ENCODE measurements around the gene PCOLCE2.

PCOLCE2 gene

DNA sequence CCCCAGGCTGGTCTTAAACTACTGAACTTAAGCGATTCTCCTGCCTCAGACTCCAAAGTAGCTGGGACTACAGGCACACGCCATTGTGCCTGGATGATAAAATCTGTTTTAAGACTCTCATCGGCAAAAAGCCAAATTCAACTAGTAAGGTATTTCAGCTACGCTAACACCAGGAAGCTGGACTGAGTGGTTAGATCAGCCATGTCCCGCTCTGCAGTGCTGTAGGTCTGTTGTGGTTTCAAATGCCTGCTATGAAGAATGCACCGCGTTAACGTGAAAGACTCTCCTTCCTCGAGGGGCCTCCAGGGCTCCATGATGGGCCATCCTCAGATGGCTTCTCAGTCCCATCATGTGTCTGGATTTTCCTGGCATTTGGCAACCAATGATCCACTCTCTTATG lies 70.2 kb downstream of the PCOLCE2 start:
- H3K4me3 ChIP-seq (ENCODE audit: low read depth, low read length) = no peak overlapping the region

DNA sequence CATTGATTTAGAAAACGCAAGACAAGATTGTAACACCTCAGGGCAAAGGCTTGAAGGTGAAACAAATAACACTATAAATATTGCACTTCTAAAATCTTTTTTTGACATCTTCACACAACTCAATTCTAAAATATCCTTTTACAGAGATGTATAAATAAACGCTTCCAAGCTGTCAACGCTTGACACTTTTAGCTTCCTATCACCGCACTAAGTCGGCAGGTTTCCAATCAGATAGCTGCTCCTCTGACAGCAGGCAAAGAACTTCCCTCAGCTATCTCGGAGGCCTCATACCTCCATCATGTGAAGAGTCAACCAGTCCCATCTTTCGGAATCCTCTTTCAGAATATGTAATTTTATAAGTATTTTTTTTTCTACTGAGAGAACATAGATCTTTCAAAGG lies 71.0 kb downstream of the PCOLCE2 start:
- H3K4me3 ChIP-seq (ENCODE audit: low read depth, low read length) = no peak overlapping the region

DNA sequence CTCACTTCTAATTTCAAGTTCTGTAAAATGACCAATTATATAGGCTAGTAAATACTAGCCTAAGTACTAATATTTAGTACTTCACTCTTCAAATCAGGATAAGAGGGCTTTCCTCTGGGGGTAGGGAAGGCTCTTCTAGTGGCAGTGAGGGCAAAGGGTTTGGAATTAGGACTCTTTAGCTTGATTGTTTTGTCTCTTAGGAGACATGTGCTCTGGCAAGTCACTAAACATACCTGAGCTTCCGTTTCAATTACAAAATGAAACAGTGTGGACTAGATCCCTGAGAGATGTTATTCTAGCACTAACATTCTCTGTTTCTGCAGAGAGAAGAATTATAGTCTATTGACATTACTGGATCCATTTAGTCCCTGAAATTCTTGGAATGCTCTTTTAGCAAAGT lies 71.5 kb downstream of the PCOLCE2 start:
- no peak overlapping the region for H3K4me3 ChIP-seq (ENCODE audit: low read depth, low read length)

DNA sequence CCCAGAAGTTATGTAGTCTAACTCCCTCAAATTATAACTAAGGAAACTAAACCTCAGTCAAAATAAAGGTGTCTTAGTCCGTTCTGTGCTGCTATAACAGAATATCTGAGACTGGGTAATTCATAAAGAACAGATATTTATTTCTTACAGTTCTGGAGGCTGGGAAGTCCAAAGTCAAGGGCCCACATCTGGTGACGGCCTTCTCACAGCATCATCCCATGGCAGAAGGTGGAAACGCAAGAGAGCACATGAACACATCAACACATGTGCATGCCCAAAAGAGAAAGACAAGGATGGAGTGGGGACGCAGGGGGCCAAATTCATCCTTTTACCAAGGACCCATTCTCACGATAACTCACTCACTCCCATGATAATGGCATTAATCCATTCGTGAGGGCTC lies 73.1 kb downstream of the PCOLCE2 start:
- no peak overlapping the region for H3K4me3 ChIP-seq (ENCODE audit: low read depth, low read length)

DNA sequence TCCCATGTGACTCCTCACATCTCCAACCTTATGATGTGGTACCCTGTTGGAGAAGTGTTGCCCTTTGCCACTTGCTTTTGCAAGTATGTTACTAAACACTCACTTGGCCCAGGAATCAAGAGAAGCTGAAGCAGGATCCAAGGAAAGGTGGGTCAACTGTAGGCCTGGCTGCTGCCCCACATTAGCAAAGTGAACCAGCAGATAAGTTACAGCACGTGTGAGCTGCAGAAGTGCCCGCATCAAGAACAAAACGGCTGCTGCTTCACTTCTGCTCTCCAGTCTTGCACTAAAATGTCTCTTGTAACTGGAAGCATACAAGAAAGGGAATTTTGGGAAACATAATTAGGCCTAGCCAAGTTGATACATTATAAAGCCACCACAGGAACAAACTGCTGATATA lies 79.6 kb downstream of the PCOLCE2 start:
- H3K4me3 ChIP-seq (ENCODE audit: low read depth, low read length) = no peak overlapping the region

DNA sequence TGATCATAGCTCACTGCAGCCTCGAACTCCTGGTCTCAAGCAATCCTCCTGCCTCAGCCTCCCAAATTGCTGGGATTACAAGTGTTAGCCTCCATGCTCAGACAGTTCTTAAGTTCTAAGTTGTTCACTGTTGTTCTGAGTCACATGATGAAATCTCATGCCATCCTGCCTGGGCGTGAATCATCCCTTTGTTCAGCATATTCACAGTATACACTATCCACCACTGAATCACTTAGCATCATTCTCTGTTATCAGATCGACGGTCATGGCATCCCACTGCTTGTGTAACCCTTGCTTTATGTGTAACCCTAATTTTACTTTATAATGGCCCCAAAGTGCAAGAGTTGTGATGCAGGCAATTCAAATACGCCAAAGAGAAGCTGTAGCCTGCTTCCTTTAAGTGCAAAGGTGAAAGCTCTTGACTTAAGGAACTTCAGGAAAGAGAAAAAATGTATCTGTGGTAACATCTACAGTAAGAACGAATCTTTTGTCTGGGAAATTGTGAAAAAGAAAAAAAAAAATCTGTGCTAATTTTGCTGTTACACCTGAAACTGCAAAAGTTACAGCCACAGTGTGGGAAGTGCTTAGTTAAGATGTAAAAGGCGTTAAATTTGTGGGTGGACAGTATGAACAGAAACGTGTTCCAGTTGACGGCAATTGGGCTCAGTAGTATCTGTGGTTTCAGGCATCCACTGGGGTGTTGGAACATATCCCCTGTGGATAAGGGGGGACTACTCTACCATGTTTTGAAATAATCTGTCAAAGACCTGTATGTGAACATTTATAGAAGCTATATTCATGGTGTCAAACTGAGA lies 80.6 kb downstream of the PCOLCE2 start:
- no peak overlapping the region for H3K4me3 ChIP-seq (ENCODE audit: low read depth, low read length)

DNA sequence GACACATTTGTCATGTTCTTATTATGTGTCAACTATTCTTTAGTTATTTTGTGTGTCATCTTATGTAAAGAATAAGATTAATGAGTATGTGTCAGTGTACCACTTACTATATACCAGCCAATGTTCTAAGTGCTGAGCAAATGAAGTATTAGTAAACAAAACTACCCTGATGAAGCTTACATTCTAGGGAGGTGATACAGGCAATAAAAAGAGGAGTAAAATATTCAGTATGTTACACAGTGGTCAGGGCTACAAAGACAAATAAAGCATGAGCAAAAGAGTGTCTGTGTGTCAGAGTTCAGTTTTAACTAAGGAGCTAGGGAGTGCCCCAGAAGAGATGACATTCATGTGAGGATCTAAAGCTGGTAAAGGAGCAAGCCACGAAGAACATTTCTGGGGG lies 86.0 kb downstream of the PCOLCE2 start:
- H3K4me3 ChIP-seq (ENCODE audit: low read depth, low read length) = no peak overlapping the region

DNA sequence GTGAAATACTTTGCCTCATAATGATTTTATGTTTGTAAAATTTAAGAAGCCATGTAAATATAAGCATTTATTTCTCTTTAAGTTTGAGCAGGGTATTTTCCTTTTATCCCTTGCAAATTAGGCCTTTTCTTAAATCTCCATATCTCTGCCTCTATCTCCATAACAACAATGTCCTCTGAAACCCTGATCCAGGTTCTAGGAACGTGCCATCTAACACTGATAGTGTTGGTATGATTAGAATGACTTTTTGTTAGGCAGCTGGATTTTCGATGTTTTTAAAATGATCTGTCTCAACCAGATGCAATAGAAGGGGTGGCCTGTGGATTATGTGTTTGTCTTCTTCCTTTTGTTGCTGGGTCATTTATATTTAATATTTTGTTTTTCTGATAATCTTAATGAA lies 87.1 kb downstream of the PCOLCE2 start:
- H3K4me3 ChIP-seq (ENCODE audit: low read depth, low read length) = no peak overlapping the region

DNA sequence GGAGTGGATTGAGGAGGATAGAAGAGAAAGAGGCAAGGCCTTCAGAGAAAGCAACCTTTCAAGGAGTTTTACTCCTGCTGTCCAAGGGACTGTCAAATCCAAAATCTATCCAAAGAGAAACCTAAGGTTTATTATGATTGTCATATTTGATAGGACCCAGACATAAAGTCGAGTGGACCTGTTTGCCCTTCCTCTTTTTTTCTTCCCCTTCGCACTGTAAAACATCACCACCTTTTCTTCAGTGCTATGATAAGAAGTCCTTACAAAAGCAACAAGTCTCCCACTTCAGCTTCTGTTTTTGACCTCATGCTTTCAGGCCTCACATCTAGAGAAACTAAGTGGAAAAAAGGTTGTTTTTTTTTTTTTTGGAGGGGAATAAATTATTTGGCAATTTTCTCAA lies 92.1 kb downstream of the PCOLCE2 start:
- H3K4me3 ChIP-seq (ENCODE audit: low read depth, low read length) = no peak overlapping the region

DNA sequence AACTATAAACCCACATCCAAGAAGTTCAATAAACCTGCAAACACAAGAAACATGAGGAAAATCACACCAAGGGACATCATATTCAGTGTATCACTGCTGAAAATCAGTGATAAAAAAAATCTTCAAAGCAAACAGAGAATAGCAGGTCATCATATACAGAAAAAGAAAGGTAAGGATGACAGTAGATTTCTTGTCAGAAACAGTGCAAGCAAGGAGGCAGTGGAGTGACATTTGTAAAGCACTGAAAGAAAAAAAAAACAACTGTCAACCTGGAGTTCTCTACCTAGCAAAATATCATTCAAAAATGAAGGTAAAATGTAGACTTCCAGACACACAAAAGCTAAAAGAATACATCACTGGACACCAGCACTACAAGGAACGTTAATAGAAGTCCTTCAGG lies 93.6 kb downstream of the PCOLCE2 start:
- H3K4me3 ChIP-seq (ENCODE audit: low read depth, low read length) = no peak overlapping the region

DNA sequence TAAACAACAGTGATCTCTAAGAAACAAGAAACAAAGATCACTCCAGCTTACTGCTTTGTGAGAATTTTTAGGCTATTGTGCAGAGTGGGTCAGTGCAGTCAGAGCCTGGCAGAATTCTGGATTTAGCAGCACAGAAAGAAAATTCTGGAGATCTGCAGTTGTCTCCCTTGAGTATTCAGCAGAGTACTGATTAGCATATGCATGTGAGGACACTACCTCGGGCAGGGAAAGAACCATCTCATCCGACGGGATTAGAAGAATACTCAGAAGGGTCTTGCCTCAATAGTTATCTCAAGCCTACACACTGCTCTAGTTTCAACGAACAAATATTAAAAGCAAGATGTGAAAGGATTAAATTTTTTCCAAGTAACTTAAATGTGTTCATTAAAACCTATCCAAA lies 94.4 kb downstream of the PCOLCE2 start:
- H3K4me3 ChIP-seq (ENCODE audit: low read depth, low read length) = no peak overlapping the region

DNA sequence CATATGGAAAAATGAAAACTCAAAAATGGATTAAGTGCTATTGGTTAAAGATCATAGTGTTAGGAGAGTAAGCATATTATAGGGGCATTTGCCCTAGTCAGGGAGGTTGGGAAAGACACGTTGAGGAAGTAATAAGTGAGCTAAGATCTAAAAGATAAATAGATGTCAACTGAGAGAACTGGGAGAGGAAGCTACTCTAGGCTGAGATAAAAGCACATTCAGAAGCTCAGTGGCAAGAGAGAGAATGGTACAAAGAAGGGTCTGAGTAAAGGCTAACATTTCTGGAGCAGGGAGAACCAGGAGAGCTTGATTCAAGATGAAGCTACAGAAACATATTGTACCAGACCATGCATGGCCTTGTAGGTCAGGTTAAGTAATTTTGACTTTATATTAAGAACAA lies 101.2 kb downstream of the PCOLCE2 start:
- H3K4me3 ChIP-seq (ENCODE audit: low read depth, low read length) = no peak overlapping the region

DNA sequence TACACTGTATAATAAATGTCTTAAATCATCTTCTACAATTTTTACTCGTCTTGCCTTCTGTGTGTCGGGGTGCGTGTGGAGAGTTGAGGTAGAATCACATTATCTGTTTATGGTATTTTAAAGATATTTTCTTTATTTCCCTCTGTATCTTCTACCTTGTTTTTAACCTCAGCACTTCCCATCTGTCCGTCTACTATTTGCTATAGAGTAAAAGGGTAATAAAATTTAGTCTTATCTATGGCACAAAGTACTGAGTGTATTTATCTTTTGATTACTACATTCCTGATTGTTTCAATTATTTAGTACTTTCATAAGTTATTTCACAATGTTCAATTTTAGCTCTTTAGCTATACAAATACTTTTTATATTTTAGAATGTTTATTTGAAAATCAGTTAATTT lies 102.9 kb downstream of the PCOLCE2 start:
- H3K4me3 ChIP-seq (ENCODE audit: low read depth, low read length) = no peak overlapping the region

DNA sequence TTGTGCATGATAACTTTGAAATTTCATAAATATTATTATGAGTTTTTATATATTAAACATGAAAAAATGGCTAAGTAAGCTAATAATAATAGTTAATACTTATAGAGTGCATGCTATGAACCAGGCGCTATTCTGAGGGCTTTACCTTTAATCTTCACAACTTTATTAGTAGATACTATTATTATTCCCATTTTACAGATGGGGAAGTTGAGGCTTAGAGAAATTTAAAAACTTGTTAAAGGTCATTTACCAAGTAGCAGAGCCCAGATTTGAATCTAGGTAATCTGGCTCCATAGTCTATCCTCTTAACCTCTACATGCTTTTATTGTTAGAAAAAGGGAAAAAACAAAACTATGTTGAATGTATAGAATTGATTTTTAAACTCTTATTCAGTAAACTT lies 104.7 kb downstream of the PCOLCE2 start:
- H3K4me3 ChIP-seq (ENCODE audit: low read depth, low read length) = no peak overlapping the region

DNA sequence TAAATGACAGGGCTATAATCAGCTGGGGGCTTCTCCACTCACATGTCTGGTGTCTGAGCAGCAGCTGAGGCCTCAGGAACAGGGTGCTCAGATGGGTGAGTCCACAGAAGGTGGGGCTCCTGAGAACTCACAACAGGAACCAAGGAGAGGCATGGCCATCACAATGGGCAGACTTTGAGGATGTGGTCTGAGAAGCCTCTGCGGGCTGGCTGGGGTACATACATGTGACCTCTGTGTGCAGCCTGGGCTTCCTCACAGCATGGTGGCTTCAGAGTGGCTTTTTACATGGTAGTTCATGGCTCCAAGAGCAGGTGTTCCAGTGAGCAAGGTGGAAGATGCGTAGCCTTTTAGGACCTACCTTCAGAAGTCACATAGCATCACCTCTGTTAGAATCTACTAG lies 106.3 kb downstream of the PCOLCE2 start:
- H3K4me3 ChIP-seq (ENCODE audit: low read depth, low read length) = no peak overlapping the region

DNA sequence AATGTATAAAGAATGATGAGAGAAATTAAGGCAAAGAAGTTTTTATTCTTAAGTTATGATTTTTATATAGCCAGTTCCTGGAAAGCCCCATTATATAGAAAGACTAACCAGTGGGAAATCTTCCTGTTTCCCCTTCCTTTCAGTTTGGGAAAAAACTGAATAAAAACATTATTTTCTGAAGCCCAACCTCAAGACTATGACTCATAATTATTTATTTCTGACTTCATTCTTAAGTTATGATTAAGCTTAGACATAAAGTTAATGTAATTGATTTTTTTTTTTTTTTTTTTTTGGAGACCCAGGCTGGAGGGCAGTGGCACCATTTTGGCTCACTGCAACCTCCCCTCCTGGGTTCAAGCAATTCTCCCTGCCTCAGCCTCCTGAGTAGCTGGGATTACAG lies 109.3 kb downstream of the PCOLCE2 start:
- H3K4me3 ChIP-seq (ENCODE audit: low read depth, low read length) = no peak overlapping the region

DNA sequence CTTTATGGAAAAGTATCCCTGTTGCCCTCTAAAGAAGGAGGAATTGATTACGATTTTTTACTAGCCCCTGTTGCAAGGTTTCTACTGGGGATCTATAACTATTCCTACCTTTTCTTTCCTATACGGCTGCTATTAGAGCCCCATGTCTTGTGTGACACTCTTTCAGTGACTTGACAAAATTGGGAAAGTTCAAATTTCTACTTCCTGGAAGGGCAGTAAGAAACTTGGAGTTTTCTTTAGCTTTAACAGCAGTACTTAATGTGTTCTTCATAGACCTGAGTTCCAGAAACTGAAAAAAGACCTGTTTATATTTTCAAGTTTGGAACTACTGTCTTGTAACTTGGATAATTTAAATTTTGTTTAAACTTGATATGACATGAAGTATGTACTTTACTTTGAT lies 110.3 kb downstream of the PCOLCE2 start:
- H3K4me3 ChIP-seq (ENCODE audit: low read depth, low read length) = no peak overlapping the region

DNA sequence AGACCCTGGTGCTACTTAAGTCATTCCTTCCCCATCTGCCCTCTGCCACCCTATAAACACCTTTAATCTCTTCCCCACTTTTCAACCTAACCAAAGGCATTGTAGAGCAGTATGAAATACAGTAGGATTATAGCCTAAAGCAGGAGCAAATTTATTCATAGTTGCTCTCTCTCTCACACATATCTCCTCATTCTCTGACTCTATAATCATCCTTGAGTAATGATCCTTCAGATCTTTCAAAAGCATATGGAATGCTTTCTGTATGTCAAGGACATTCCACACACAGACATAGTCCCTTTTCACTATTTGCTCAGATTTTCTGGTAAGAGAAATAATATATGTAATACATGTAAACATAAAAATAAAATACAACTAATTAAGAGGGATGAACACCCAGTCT lies 111.0 kb downstream of the PCOLCE2 start:
- no peak overlapping the region for H3K4me3 ChIP-seq (ENCODE audit: low read depth, low read length)

DNA sequence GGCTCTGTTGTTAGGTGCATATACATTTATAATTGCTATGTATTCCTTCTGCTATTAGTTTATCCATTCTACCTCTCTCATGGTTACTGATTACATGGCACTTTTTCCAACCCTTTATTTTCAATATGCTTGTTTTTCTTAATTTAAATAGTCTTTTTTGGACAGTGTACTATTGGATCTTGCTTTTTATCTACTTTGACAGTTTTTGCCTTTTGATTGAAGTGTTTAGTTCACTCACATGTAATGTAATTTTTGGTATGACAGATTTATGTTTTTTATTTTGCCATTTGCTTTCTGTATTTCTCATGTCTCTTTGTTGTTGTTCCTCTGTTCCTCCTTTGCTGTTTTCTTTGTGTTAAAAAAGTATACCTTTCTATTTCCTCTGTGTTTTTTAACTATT lies 120.5 kb downstream of the PCOLCE2 start:
- no peak overlapping the region for H3K4me3 ChIP-seq (ENCODE audit: low read depth, low read length)
